Keratinocyte (primary cell): ENCODE results near the gene S1PR4. TPM values are rescaled to one million over a fixed set of nuclear protein-coding genes. Genes with fewer than 3 reads are reported as not detected.

ENCODE experiments used
- DNase-seq: peaks from one replicate; pipeline ENCODE4 v3.0.0-alpha.2; 2011; ENCODE audit warnings: low read depth, missing footprints, low spot score
- FAIRE-seq: peaks from 2 replicates; lab custom pipeline; 2011; peaks lifted over from hg19 to GRCh38; lab: Jason Lieb, UNC
- H2AFZ ChIP-seq: 2 replicates; pipeline ENCODE4 v1.6.0; 2012; ENCODE audit warnings: low read length, control low read depth, inconsistent platforms; ENCODE audit not compliant: control insufficient read depth
- H3K27ac ChIP-seq: 2 replicates; pipeline ENCODE4 v1.5.1; 2011; ENCODE audit warnings: low read length; ENCODE audit not compliant: control insufficient read depth, insufficient read depth
- H3K27me3 ChIP-seq: 3 replicates; pipeline ENCODE4 v1.6.0; 2011; ENCODE audit warnings: low read length; ENCODE audit not compliant: control insufficient read depth, insufficient read depth; ENCODE audit errors: extremely low read depth
- H3K36me3 ChIP-seq, 2 experiments: 2 replicates in 1 of 2; 3 replicates in 1 of 2; pipeline ENCODE4 v1.5.1; 2011; ENCODE audit warnings: low read length in 2 of 2, mild to moderate bottlenecking in 1 of 2; ENCODE audit not compliant: control insufficient read depth in 2 of 2, insufficient read depth in 2 of 2; ENCODE audit errors: extremely low read depth in 1 of 2
- H3K4me1 ChIP-seq: 3 replicates; pipeline ENCODE4 v1.5.1; 2011; ENCODE audit warnings: low read length; ENCODE audit not compliant: control insufficient read depth, insufficient read depth; ENCODE audit errors: extremely low read depth
- H3K4me2 ChIP-seq: 3 replicates; pipeline ENCODE4 v1.6.0; 2011; ENCODE audit warnings: low read depth, low read length; ENCODE audit not compliant: control insufficient read depth, insufficient read depth; ENCODE audit errors: extremely low read depth
- H3K4me3 ChIP-seq, 3 experiments: fragments of 200-600 bp in 1 of 3; sonication (generic) in 1 of 3; 2 replicates in 2 of 3; 3 replicates in 1 of 3; pipeline ENCODE4 v1.5.1; 2011 to 2016; ENCODE audit warnings: low read length in 3 of 3, mild to moderate bottlenecking in 3 of 3, control low read depth in 2 of 3, inconsistent platforms in 1 of 3, low read depth in 1 of 3, mixed read lengths in 1 of 3, mixed run types in 1 of 3, moderate library complexity in 1 of 3; ENCODE audit not compliant: control insufficient read depth in 2 of 3, insufficient read depth in 2 of 3; ENCODE audit errors: extremely low read depth in 1 of 3
- H3K79me2 ChIP-seq: 2 replicates; pipeline ENCODE4 v1.6.0; 2012; ENCODE audit warnings: low read length; ENCODE audit not compliant: control insufficient read depth, insufficient read depth
- H3K9ac ChIP-seq: 3 replicates; pipeline ENCODE4 v1.6.0; 2011; ENCODE audit warnings: low read length; ENCODE audit not compliant: control insufficient read depth, insufficient read depth; ENCODE audit errors: extremely low read depth
- H3K9me1 ChIP-seq: 3 replicates; pipeline ENCODE4 v1.6.0; 2011; ENCODE audit warnings: low read length; ENCODE audit not compliant: control insufficient read depth, insufficient read depth; ENCODE audit errors: extremely low read depth
- H3K9me3 ChIP-seq: 2 replicates; pipeline ENCODE4 v1.5.1; 2012; ENCODE audit warnings: low read depth, low read length; ENCODE audit not compliant: control insufficient read depth
- H4K20me1 ChIP-seq: 3 replicates; pipeline ENCODE4 v1.6.0; 2011; ENCODE audit warnings: low read length; ENCODE audit not compliant: control insufficient read depth, insufficient read depth; ENCODE audit errors: extremely low read depth
- CTCF ChIP-seq, 3 experiments: IDR thresholded peaks in 1 of 3; conservative IDR thresholded peaks in 1 of 3; optimal IDR thresholded peaks in 1 of 3; 2 replicates in 2 of 3; 3 replicates in 1 of 3; pipeline versions ENCODE3 to v1.5.1; 2011; ENCODE audit warnings: low read length in 3 of 3, mild to moderate bottlenecking in 3 of 3, moderate library complexity in 2 of 3, control low read depth in 1 of 3, inconsistent platforms in 1 of 3; ENCODE audit not compliant: insufficient read depth in 2 of 3; ENCODE audit errors: extremely low read depth in 1 of 3
- EZH2 ChIP-seq: IDR thresholded peaks from one replicate; pipeline ENCODE4 v1.6.1; 2012; ENCODE audit warnings: inconsistent platforms, mild to moderate bottlenecking, low read length, moderate library complexity
- dilution Hi-C: fragments of 300-500 bp; cut with MboI; formaldehyde crosslinking; loops from one replicate; pipeline ENCODE4 v1.7.0; 2020; ENCODE audit warnings: low sequenced_read_pairs; ENCODE audit not compliant: extremely low pct_ligation_motif_present
- polyA plus RNA-seq, 5 experiments: library from polyadenylated mRNA; depleted of rRNA in 3 of 5; stranded (reverse) in 3 of 5; stranded (forward) in 1 of 5; unstranded in 1 of 5; fragments of >200 nt; gene quantifications; 1 replicate in 1 of 5; 2 replicates in 3 of 5; 3 replicates in 1 of 5; pipeline versions ENCODE4 v1.2.1 to v1.2.3, GENCODE V29; 2011 to 2012; ENCODE audit warnings: missing spikeins in 2 of 5, low read depth in 1 of 5, low replicate concordance in 1 of 5

S1PR4 gene
- polyA plus RNA-seq, 1 donor (not counting 4 experiments of a cell fraction or from before 2014, with no cell fraction given): 0.08 TPM

DNA sequence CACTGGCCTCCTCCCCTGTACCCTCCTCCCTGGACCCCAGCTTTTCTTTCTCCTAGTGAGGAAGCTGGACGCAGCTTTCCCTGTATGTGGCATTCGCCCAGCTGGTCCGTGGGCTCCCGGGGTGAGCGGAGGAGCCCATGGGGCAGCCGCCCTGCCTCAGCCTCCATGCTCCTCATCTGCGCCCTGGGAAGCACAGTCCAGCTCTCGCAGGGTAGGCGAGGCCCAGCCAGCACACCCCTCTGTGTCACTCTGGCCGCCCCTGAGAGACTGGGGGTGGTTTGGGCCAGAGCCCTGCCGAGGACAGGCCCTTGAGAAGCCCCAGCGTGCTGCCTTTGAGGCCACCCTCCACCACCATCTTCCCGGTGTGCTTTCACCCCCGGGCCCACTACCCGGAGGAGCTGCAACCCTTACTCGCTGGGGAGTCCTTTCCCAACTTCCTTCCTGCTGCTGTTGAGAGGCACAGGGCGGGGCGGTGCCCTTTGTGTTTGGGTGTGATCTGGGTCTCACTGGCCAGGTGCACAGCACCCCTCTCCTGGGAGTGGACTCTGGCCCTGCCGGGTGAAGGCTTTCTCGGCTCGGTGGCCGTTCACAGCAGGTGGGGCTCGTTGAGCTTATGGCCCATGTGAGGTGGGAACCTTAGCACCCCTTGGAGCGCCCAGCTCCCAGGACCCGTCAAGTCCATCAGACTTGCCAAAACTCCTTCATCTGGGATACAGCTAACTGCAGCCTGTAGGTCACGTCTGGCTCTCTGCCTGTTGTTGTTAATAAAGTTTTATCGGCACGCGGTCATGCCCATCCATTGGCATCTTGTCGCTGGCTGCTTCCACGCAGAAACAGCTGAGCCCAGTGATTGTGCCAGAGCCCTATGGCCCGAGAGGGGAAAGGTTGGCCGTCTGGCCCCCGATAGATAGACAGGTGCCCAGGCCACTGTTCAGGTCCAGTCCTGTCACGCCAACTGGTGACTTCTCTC, 10.3 kb downstream of the S1PR4 start:
- DNase-seq (no peak), FAIRE-seq (no peak)
- H3K27me3 ChIP-seq: no peaks in the 10 kb centered on the region
- peaks cover 22% of the 10 kb centered on the region for H4K20me1 ChIP-seq
- TF ChIP-seq EZH2 (no peak), CTCF (optimal IDR thresholded peaks at IDR 0.05 in 1 of 3, IDR thresholded peaks at IDR 0.05 in 1 of 3, conservative IDR thresholded peaks at IDR 0.05 in 1 of 3; ENCODE audit: extremely low read depth in 1 of 3, insufficient read depth in 2 of 3, low read length in 3 of 3) (no peak)
- no peaks in the 10 kb centered on the region for H3K9me3 ChIP-seq
- no peaks in the 10 kb centered on the region for H3K9me1 ChIP-seq
- dilution Hi-C loops: no loop called here
- H3K4me1 ChIP-seq: peaks cover 21% of the 10 kb centered on the region
- peaks cover 78% of the 10 kb centered on the region for H3K79me2 ChIP-seq
- no peak overlapping the region for H3K4me3 ChIP-seq
- no peak overlapping the region for H3K9ac ChIP-seq
- no peak overlapping the region for H3K4me2 ChIP-seq
- H3K27ac ChIP-seq: no peak overlapping the region
- no peak overlapping the region for H2AFZ ChIP-seq
- peaks cover 7 to 11% of the 10 kb centered on the region in 2 experiments for H3K36me3 ChIP-seq

DNA sequence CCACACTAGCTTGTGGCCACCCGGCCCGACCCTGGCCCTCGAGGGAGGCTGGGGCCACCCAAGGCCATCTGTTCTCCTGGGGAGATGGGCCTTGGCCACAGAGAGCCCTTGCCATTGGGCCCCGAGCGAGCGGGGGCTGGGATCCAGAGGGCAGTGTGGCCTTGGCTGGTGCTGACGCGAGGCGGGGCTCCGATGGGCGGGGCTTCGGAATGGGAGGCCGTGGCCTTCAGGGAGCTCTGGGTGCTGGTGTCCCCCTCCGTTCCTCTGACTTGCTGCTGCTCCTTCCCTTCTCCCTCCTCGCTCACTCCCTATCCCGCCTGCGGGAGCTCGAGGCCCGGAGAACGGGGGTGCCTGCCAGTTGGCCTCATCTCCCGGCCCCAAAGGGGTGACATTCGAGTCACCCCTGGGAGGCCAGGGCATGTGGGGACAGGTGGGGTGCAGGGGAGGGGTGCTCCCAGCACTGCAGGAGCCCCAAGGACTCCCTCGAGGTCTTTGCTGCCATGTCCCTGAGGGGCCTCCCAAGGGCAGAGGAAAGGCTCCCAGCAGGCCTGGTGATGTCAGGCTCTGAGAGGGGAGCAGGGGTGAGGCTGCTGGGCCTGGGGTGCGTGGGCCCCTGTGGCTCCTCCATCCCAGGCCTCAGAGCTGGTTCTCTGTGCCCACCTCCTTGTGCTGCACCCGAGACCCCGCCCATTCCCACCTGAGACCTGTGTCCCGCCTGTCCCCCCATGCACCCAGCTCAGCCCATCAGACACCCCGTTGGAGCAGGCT, 11.3 kb downstream of the S1PR4 start:
- Histone ChIP-seq H3K27me3 (no peaks in the 10 kb centered on the region), H3K27ac (no peak overlapping the region), H3K4me3 (no peak overlapping the region), H3K9ac (no peak overlapping the region), H3K9me1 (no peaks in the 10 kb centered on the region), H3K36me3 (peaks cover 7 to 16% of the 10 kb centered on the region in 2 experiments), H2AFZ (no peak overlapping the region), H3K4me2 (no peak overlapping the region), H4K20me1 (peaks cover 22% of the 10 kb centered on the region), H3K9me3 (no peaks in the 10 kb centered on the region), H3K4me1 (peaks cover 17% of the 10 kb centered on the region), H3K79me2 (peaks cover 78% of the 10 kb centered on the region)
- dilution Hi-C loops: no loop called here
- DNase-seq (no peak), FAIRE-seq (no peak)
- no peak for TF ChIP-seq EZH2
- no peak for TF ChIP-seq CTCF (optimal IDR thresholded peaks at IDR 0.05 in 1 of 3, IDR thresholded peaks at IDR 0.05 in 1 of 3, conservative IDR thresholded peaks at IDR 0.05 in 1 of 3; ENCODE audit: extremely low read depth in 1 of 3, insufficient read depth in 2 of 3, low read length in 3 of 3)
